Ovary (tissue), 3 donors: ENCODE data around the gene ZHX3.

Source experiments
- POLR2A ChIP-seq: fragments of 450-650 bp; IDR thresholded peaks from one replicate; pipeline ENCODE4 v1.6.1; 2017; ENCODE audit warnings: antibody characterized with exemption, mild to moderate bottlenecking, moderate library complexity
- TF ChIP-seq, protein P1 (sequence below), 3 donors: fragments of 450-650 bp in 2 of 3; fragments of 200-600 bp in 1 of 3; IDR thresholded peaks; one replicate each; pipeline versions ENCODE4 v1.5.1 to v1.8.0; 2016 to 2022; ENCODE audit warnings: antibody characterized with exemption in 3 of 3, mild to moderate bottlenecking in 1 of 3
- donor health status: DM: no; HTN: no; CAD: no.

- TF ChIP-seq, protein P1, sequence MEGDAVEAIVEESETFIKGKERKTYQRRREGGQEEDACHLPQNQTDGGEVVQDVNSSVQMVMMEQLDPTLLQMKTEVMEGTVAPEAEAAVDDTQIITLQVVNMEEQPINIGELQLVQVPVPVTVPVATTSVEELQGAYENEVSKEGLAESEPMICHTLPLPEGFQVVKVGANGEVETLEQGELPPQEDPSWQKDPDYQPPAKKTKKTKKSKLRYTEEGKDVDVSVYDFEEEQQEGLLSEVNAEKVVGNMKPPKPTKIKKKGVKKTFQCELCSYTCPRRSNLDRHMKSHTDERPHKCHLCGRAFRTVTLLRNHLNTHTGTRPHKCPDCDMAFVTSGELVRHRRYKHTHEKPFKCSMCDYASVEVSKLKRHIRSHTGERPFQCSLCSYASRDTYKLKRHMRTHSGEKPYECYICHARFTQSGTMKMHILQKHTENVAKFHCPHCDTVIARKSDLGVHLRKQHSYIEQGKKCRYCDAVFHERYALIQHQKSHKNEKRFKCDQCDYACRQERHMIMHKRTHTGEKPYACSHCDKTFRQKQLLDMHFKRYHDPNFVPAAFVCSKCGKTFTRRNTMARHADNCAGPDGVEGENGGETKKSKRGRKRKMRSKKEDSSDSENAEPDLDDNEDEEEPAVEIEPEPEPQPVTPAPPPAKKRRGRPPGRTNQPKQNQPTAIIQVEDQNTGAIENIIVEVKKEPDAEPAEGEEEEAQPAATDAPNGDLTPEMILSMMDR (IDR thresholded peaks at IDR 0.05): no peak
- TF ChIP-seq POLR2A: no peak
These were observed 45.2 kb downstream of the ZHX3 start for GRCh38 chr20:41272339-41272738.
